RWPE1 (cell line): ENCODE results near the gene MRC2.

Source experiments
- CTCF ChIA-PET: fragments of 350-600 bp; sonication (Branson Sonifier 250); formaldehyde crosslinking; extraction: SDS; loops from one replicate; lab custom pipeline; 2021; lab: Yijun Ruan, JAX
- POLR2A ChIA-PET: fragments of 400-600 bp; formaldehyde crosslinking; extraction: SDS; loops from one replicate; lab custom pipeline; 2020; ENCODE audit warnings: antibody characterized with exemption; ENCODE audit not compliant: low non-redundant PET; lab: Yijun Ruan, JAX
- DNase-seq: peaks from one replicate; pipeline ENCODE4 v3.0.0; 2012; ENCODE audit warnings: low spot score
- H3K27ac ChIP-seq: fragments of 450-650 bp; 2 replicates; pipeline ENCODE4 v1.5.1; 2017
- CTCF ChIP-seq: fragments of 450-650 bp; conservative IDR thresholded peaks from 2 replicates; pipeline ENCODE4 v1.5.1; 2017; ENCODE audit warnings: low read depth, mild to moderate bottlenecking

The MRC2 gene

GRCh38 chr17:62619417-62620155, 7.9 kb upstream of the MRC2 start:
- ChIA-PET POLR2A (no interaction called here), CTCF (interaction anchor here (1.1 kb wide), 1 partner anchor 26 kb away, joined by 3 read pairs; no protein-coding TSS in a partner anchor)
- no peak for TF ChIP-seq CTCF
- H3K27ac ChIP-seq: peak overlapping the region; percentile 43
- DNase-seq: no peak

GRCh38 chr17:62621223-62621622, 6.2 kb upstream of the MRC2 start:
- no peak for TF ChIP-seq CTCF
- H3K27ac ChIP-seq: no peak overlapping the region
- POLR2A ChIA-PET: interaction anchor here (0.6 kb wide), 1 partner anchor 30 kb away, joined by 3 read pairs; no protein-coding TSS in a partner anchor
- DNase-seq: no peak
- CTCF ChIA-PET: interaction anchor here (0.6 kb wide), 1 partner anchor 50 kb away, joined by 4 read pairs; no protein-coding TSS in a partner anchor

DNA sequence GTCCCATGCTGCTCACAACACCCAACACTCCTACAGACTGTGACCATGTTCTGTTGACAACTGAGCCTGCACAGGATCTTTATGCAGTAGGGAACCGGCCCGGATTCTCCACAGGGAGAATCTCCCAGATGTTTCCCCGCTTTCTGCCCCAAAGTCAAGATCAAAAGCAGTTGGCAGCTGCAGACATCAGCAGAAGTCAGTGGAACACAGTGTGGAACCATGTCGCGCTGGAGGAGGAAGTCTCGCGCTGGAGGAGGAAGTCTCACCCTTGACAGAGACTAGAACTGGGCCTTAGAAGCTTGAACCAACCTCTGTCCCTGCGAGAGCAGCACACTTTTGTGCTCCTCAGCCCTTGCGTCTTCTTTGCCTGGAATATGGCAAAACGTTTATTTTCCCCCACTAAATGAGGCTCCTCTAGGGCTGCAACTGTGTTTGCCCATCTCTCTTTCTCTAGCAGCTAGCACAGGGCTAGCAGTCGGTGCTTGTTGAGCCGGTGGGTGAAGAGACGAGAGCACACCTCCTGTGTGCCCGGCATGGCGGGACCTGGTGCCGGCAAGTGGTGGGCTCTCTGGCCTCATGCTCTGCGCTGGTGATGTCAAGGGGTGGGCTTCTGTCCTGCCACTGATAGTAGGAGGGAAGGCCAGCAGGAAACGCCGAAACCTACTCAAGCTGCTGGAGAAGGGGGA, 2.1 kb upstream of the MRC2 start:
- no peak for TF ChIP-seq CTCF
- DNase-seq: no peak
- 0 out of 2 replicates have a peak overlapping the region, but pooled peaks have one; percentile 82 for H3K27ac ChIP-seq
- ChIA-PET POLR2A (no interaction called here), CTCF (no interaction called here)

GRCh38 chr17:62625870-62626200, 1.6 kb upstream of the MRC2 start:
- no peak for TF ChIP-seq CTCF
- POLR2A ChIA-PET: no interaction called here
- 0 out of 2 replicates have a peak overlapping the region, but pooled peaks have one; percentile 82 for H3K27ac ChIP-seq
- DNase-seq: no peak
- CTCF ChIA-PET: no interaction called here

DNA sequence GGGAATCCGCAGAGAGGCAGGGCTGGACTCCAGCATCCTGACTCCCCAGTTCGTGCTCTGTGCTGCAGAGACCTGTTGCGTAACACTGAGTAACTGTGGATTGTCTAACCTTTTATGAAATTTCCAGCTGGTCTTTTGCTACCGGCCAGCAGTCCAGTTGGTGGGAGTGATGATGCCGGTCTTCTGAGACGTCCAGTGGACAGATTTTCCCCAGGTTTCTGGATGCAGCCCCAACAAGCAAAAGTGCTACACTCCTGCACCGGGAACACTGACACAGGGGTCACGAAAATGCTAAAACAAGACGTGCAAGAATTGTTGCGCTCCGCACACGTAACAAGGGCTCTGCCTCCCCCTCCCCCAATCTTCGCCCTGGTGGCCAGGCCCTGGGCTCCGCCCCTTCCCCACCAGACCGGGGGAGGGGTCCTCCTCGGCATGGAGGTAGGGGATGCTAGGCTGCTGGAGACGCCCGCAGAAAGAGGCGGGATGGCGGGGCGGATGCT, 701 bp upstream of the MRC2 start:
- H3K27ac ChIP-seq: peak overlapping the region; percentile 82
- CTCF ChIA-PET: interaction anchor here (0.6 kb wide), 1 partner anchor 772 kb away, joined by 3 read pairs; no protein-coding TSS in a partner anchor

More for the DNA sequence above, 701 bp upstream of the MRC2 start:
- peak; percentile 40 for DNase-seq
- POLR2A ChIA-PET: no interaction called here
- TF ChIP-seq CTCF: no peak
